PC-3 (cell line): ENCODE data around the gene PPP2R3B.

ENCODE experiments used
- CTCF ChIP-seq: fragments of 300-600 bp; sonication (generic); conservative IDR thresholded peaks from 2 replicates; pipeline ENCODE4 v1.5.1; 2017; ENCODE audit warnings: antibody characterized with exemption, low read depth, mild to moderate bottlenecking, low read length
- EZH2phosphoT487 ChIP-seq: fragments of 300-600 bp; sonication (generic); IDR thresholded peaks from 2 replicates; pipeline ENCODE4 v1.6.1; 2018; ENCODE audit warnings: mild to moderate bottlenecking, antibody characterized with exemption, low read length, borderline replicate concordance

- TF ChIP-seq CTCF (no peak), EZH2phosphoT487 (no peak)
These were observed 91.6 kb downstream of the PPP2R3B start for GRCh38 chrX:295136-295535.
